Measurements from ENCODE around the gene SALL4.

Gene SALL4

GRCh38 chr20:51796340-51796739 lies 6.0 kb downstream of the SALL4 start:
- Histone ChIP-seq H3K27ac (no peak overlapping the region), H3K4me1 (ENCODE audit: control insufficient read depth in 1 of 2, insufficient read depth in 1 of 2, low read depth in 1 of 2, low read length in 1 of 2) (peaks cover 20 to 22% of the 10 kb centered on the region in 2 experiments), H3K9me3 (no peaks in the 10 kb centered on the region), H3K27me3 (peaks cover 39% of the 10 kb centered on the region), H3K36me3 (no peaks in the 10 kb centered on the region), H3K4me3 (ENCODE audit: low read depth in 1 of 2, low read length in 1 of 2) (no peak overlapping the region)
- no peak for TF ChIP-seq CTCF (IDR thresholded peaks at IDR 0.05)

- Histone ChIP-seq H3K36me3 (no peaks in the 10 kb centered on the region), H3K4me1 (ENCODE audit: control insufficient read depth in 1 of 2, insufficient read depth in 1 of 2, low read depth in 1 of 2, low read length in 1 of 2) (no peaks in the 10 kb centered on the region), H3K9me3 (no peaks in the 10 kb centered on the region), H3K27me3 (peaks cover 5% of the 10 kb centered on the region), H3K27ac (no peak overlapping the region), H3K4me3 (ENCODE audit: low read depth in 1 of 2, low read length in 1 of 2) (no peak overlapping the region)
- TF ChIP-seq CTCF (IDR thresholded peaks at IDR 0.05) = no peak
These were observed 9.4 kb downstream of the SALL4 start for GRCh38 chr20:51792960-51793359.

GRCh38 chr20:51791626-51792025 lies 10.7 kb downstream of the SALL4 start:
- TF ChIP-seq CTCF (IDR thresholded peaks at IDR 0.05) = no peak
- Histone ChIP-seq H3K36me3 (no peaks in the 10 kb centered on the region), H3K27ac (no peak overlapping the region), H3K4me3 (ENCODE audit: low read depth in 1 of 2, low read length in 1 of 2) (no peak overlapping the region), H3K9me3 (no peaks in the 10 kb centered on the region), H3K27me3 (no peaks in the 10 kb centered on the region), H3K4me1 (ENCODE audit: control insufficient read depth in 1 of 2, insufficient read depth in 1 of 2, low read depth in 1 of 2, low read length in 1 of 2) (no peaks in the 10 kb centered on the region)

- Histone ChIP-seq H3K4me3 (ENCODE audit: low read depth in 1 of 2, low read length in 1 of 2) (no peak overlapping the region), H3K27ac (no peak overlapping the region), H3K27me3 (no peaks in the 10 kb centered on the region), H3K9me3 (no peaks in the 10 kb centered on the region), H3K36me3 (no peaks in the 10 kb centered on the region), H3K4me1 (ENCODE audit: control insufficient read depth in 1 of 2, insufficient read depth in 1 of 2, low read depth in 1 of 2, low read length in 1 of 2) (no peaks in the 10 kb centered on the region)
- TF ChIP-seq CTCF (IDR thresholded peaks at IDR 0.05) = no peak
These were observed 12.1 kb downstream of the SALL4 start for GRCh38 chr20:51790256-51790655.

GRCh38 chr20:51789434-51789833 lies 12.9 kb downstream of the SALL4 start:
- Histone ChIP-seq H3K27me3 (no peaks in the 10 kb centered on the region), H3K36me3 (no peaks in the 10 kb centered on the region), H3K4me1 (ENCODE audit: control insufficient read depth in 1 of 2, insufficient read depth in 1 of 2, low read depth in 1 of 2, low read length in 1 of 2) (no peaks in the 10 kb centered on the region), H3K4me3 (ENCODE audit: low read depth in 1 of 2, low read length in 1 of 2) (no peak overlapping the region), H3K9me3 (no peaks in the 10 kb centered on the region), H3K27ac (no peak overlapping the region)
- TF ChIP-seq CTCF (IDR thresholded peaks at IDR 0.05) = no peak

GRCh38 chr20:51788822-51789221 lies 13.5 kb downstream of the SALL4 start:
- Histone ChIP-seq H3K4me3 (ENCODE audit: low read depth in 1 of 2, low read length in 1 of 2) (no peak overlapping the region), H3K27ac (no peak overlapping the region), H3K36me3 (no peaks in the 10 kb centered on the region), H3K9me3 (no peaks in the 10 kb centered on the region), H3K27me3 (no peaks in the 10 kb centered on the region), H3K4me1 (ENCODE audit: control insufficient read depth in 1 of 2, insufficient read depth in 1 of 2, low read depth in 1 of 2, low read length in 1 of 2) (no peaks in the 10 kb centered on the region)
- no peak for TF ChIP-seq CTCF (IDR thresholded peaks at IDR 0.05)
